GM18498 (cell line): ENCODE results near the gene NEU4.

ENCODE experiments used
- ATAC-seq: cut with Tn5 transposase; IDR thresholded peaks from one replicate; pipeline ENCODE4 v1.9.1; 2021; ENCODE audit warnings: mild to moderate bottlenecking, moderate library complexity; ENCODE audit not compliant: unreplicated experiment

NEU4 gene

GRCh38 chr2:241862093-241862492 is 53.1 kb downstream of the NEU4 start:
- no peak for ATAC-seq

GRCh38 chr2:241862775-241863535 is 54.0 kb downstream of the NEU4 start:
- no peak for ATAC-seq

DNA sequence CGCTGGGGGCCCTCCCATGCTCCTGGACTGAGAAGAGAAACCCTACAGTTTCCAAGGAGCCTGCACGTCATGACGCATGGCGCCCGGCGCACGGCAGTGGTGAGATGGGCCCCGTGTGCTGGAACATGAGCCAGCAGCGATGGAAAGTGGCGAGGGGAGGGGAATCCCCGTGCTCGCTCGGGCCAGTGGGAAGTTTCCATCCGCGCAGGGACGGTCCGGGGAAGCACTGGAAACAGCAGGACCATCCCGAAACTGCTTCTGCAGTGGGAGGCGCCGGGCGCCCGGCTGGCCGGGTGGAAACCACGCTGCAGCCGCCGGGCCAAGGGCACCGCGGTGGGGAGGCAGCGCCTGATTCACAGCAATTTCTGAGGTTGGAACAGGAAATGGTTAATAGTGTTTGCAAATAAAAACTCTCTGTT is 54.6 kb downstream of the NEU4 start:
- no peak for ATAC-seq

GRCh38 chr2:241864168-241864849 is 55.3 kb downstream of the NEU4 start:
- no peak for ATAC-seq

DNA sequence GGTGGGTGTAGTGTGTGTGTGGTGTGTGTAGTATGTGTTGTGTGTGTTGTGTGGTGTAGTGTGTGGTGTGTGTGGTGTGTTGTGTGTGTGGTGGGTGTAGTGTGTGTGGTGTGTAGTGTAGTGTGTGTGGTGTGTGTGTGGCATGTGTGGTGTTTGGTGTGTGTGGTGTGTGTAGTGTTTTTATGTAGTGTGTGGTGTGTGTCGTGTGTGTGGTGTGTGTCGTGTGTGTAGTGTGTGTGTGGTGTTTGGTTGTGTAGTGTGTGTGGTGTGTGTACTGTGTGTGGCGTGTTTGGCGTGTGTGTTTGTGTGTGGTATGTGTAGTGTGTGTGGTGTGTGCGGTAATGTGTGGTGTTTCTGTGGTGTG is 55.8 kb downstream of the NEU4 start:
- no peak for ATAC-seq

DNA sequence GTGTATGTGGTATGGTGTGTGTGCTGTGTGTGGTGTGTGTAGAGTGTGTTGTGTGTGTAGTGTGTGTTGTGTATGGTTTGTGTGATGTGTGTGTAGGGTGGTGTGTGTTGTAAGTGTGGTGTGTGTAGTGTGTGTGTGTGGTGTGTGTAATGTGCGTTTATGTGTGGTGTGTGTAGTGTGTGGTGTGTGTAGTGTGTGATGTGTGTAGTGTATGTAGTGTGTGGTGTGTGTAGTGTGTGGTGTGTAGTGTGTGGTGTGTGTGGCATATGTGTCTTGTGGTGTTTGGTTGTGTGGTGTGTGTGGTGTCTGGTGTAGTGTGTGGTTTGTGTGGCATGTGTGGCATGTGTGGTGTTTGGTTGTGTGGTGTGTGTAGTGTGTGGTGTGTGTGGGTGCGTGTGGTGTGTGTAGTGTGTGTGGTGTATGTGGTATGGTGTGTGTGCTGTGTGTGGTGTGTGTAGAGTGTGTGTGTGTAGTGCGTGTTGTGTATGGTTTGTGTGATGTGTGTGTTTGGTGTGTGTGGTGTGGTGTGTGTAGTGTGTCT is 56.5 kb downstream of the NEU4 start:
- no peak for ATAC-seq

GRCh38 chr2:241865957-241866789 is 57.2 kb downstream of the NEU4 start:
- ATAC-seq, result no peak
